K562 (cell line): ENCODE results near the gene SMG9. TPM values are rescaled to one million over a fixed set of nuclear protein-coding genes. Genes with fewer than 3 reads are reported as not detected.

ENCODE experiments used
- EZH2 ChIP-seq: IDR thresholded peaks from 2 replicates; pipeline ENCODE4 v1.6.1; 2012; ENCODE audit warnings: low read depth, mild to moderate bottlenecking, inconsistent platforms, low read length, borderline replicate concordance
- HMG20A ChIP-seq: fragments of 450-650 bp; formaldehyde crosslinking; conservative IDR thresholded peaks from 2 replicates; pipeline ENCODE4 v1.4.0; 2020; ENCODE audit warnings: mild to moderate bottlenecking, mixed read lengths
- KLF10 ChIP-seq: fragments of 250-450 bp; sonication (Bioruptor Pico); IDR thresholded peaks from 2 replicates; pipeline ENCODE4 v1.6.1; 2021; ENCODE audit warnings: matching md5 sums
- PPARD ChIP-seq: fragments of 250-450 bp; sonication (Bioruptor Pico); IDR thresholded peaks from 2 replicates; pipeline ENCODE4 v1.8.0; 2022; ENCODE audit warnings: inconsistent platforms, mild to moderate bottlenecking, moderate library complexity
- RERE ChIP-seq: sonication (generic); formaldehyde crosslinking; IDR thresholded peaks from 2 replicates; pipeline ENCODE4 v1.8.0; 2023; ENCODE audit warnings: missing genetic modification reagents, mild to moderate bottlenecking, borderline replicate concordance
- ZBTB2 ChIP-seq: fragments of 450-650 bp; IDR thresholded peaks from 2 replicates; pipeline ENCODE4 v1.6.1; 2016; ENCODE audit warnings: antibody characterized with exemption
- ZEB2 ChIP-seq: fragments of 450-650 bp; IDR thresholded peaks from 2 replicates; pipeline ENCODE4 v1.6.1; 2016
- ZNF347 ChIP-seq: fragments of 450-650 bp; formaldehyde crosslinking; IDR thresholded peaks from 2 replicates; pipeline ENCODE4 v1.4.0; 2020; ENCODE audit warnings: low read depth, mild to moderate bottlenecking, moderate library complexity
- ZNF436 ChIP-seq: fragments of 250-450, 450-650 bp; sonication (Bioruptor Pico); formaldehyde crosslinking; IDR thresholded peaks from 2 replicates; pipeline ENCODE4 v1.7.0; 2020; ENCODE audit warnings: mild to moderate bottlenecking
- polyA plus RNA-seq, 8 experiments: library from polyadenylated mRNA; depleted of rRNA in 4 of 8; stranded (reverse) in 5 of 8; unstranded in 3 of 8; fragments of >200 nt; fragmentation: Nextera tagmentation in 2 of 8; fragmentation: Illumina TruSeq in 1 of 8; extraction: Ambion mirVana in 2 of 8; extraction: Trizol in 1 of 8; gene quantifications; 2 replicates each; pipeline versions ENCODE4 v1.2.1 to v1.2.3, GENCODE V29; 2011 to 2014; ENCODE audit warnings: inconsistent platforms in 1 of 8, missing spikeins in 1 of 8
- total RNA-seq, 7 experiments: library from RNA; depleted of rRNA in 6 of 7; stranded (reverse); fragments of >200 nt in 6 of 7; fragmentation: Illumina TruSeq in 2 of 7; extraction: Trizol in 2 of 7; gene quantifications; 2 replicates each; pipeline versions ENCODE4 v1.2.1 to v1.2.3, GENCODE V29; 2011 to 2021; ENCODE audit warnings: low replicate concordance in 1 of 7
- TF ChIP-seq, protein P1 (sequence below): sonication (generic); IDR thresholded peaks from 2 replicates; pipeline ENCODE4 v1.6.1; 2016
- TF ChIP-seq, protein P2 (sequence below), 2 experiments: fragments of 450-650 bp; IDR thresholded peaks; 2 replicates each; pipeline ENCODE4 v1.6.1; 2018; ENCODE audit warnings: mild to moderate bottlenecking in 2 of 2, low read depth in 1 of 2; ENCODE audit not compliant: partially characterized antibody in 2 of 2
- TF ChIP-seq, protein P3 (sequence below): fragments of 250-450 bp; sonication (Bioruptor Pico); IDR thresholded peaks from 2 replicates; pipeline ENCODE4 v1.5.0; 2022; ENCODE audit warnings: mild to moderate bottlenecking

SMG9 gene
- total and polyA plus RNA-seq, 9 of the 15 experiments (the other 6 are each of a cell fraction or from before 2014, with no cell fraction given) = 1.7 to 79.7 (median 40.2) TPM

DNA sequence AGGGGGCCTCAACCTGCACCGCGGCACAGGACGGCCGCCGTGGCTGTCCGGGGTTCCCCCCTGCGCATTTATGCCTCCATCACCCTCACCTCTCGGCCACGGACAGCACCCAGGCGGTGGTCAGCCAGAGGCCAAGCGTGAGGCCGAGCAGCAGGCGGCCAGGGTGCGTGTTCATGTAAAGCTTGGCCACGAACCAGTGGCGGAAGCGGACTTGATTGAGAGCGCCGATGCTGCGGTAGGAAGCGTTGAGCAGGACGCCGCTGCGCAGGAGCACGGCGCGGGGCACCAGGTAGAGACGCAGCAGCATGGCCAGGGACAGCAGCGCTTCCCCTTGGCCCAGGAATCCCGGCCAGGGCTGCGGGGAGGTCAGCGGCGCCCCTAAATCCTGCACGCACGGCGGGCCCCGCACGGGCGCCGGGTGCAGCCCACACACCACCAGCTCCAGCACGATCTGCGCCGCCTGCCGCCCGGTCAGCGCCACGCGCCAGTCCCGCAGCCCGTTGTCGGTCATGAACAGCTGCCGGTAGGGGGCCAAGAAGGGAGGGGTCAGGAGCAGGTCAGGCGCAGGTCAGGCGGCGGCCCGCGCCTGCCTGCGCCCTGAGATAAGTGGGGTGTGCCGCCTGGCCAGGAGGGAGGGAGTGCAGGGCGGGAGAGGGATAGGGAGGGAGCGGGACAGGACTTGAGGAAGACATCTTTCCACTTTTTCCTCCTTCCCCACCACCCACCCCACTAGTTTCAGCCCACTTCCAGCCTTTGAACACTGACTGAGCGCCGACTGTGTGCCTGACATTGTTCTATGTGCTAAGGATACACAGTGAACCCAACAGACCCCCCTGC, 19.6 kb upstream of the SMG9 start (continued):
- TF ChIP-seq, protein P1, sequence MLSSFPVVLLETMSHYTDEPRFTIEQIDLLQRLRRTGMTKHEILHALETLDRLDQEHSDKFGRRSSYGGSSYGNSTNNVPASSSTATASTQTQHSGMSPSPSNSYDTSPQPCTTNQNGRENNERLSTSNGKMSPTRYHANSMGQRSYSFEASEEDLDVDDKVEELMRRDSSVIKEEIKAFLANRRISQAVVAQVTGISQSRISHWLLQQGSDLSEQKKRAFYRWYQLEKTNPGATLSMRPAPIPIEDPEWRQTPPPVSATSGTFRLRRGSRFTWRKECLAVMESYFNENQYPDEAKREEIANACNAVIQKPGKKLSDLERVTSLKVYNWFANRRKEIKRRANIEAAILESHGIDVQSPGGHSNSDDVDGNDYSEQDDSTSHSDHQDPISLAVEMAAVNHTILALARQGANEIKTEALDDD = no peak
- TF ChIP-seq EZH2 (no peak), ZNF347 (CRISPR knock-in tag) (no peak), PPARD (CRISPR knock-in tag) (no peak), HMG20A (CRISPR knock-in tag) (no peak), ZBTB2 (no peak; the same call in 1 of the 2 replicates), KLF10 (CRISPR knock-in tag) (no peak), RERE (CRISPR knock-in tag) (peak; percentile 96; the same call in 1 of the 2 replicates), ZEB2 (peak; percentile 73), ZNF436 (CRISPR knock-in tag) (no peak)
- TF ChIP-seq, protein P2, sequence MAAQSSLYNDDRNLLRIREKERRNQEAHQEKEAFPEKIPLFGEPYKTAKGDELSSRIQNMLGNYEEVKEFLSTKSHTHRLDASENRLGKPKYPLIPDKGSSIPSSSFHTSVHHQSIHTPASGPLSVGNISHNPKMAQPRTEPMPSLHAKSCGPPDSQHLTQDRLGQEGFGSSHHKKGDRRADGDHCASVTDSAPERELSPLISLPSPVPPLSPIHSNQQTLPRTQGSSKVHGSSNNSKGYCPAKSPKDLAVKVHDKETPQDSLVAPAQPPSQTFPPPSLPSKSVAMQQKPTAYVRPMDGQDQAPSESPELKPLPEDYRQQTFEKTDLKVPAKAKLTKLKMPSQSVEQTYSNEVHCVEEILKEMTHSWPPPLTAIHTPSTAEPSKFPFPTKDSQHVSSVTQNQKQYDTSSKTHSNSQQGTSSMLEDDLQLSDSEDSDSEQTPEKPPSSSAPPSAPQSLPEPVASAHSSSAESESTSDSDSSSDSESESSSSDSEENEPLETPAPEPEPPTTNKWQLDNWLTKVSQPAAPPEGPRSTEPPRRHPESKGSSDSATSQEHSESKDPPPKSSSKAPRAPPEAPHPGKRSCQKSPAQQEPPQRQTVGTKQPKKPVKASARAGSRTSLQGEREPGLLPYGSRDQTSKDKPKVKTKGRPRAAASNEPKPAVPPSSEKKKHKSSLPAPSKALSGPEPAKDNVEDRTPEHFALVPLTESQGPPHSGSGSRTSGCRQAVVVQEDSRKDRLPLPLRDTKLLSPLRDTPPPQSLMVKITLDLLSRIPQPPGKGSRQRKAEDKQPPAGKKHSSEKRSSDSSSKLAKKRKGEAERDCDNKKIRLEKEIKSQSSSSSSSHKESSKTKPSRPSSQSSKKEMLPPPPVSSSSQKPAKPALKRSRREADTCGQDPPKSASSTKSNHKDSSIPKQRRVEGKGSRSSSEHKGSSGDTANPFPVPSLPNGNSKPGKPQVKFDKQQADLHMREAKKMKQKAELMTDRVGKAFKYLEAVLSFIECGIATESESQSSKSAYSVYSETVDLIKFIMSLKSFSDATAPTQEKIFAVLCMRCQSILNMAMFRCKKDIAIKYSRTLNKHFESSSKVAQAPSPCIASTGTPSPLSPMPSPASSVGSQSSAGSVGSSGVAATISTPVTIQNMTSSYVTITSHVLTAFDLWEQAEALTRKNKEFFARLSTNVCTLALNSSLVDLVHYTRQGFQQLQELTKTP (IDR thresholded peaks at IDR 0.05; ENCODE audit: low read depth in 1 of 2, partially characterized antibody in 2 of 2) = peak in 1 of 2 experiments; percentile 78
- TF ChIP-seq, protein P3, sequence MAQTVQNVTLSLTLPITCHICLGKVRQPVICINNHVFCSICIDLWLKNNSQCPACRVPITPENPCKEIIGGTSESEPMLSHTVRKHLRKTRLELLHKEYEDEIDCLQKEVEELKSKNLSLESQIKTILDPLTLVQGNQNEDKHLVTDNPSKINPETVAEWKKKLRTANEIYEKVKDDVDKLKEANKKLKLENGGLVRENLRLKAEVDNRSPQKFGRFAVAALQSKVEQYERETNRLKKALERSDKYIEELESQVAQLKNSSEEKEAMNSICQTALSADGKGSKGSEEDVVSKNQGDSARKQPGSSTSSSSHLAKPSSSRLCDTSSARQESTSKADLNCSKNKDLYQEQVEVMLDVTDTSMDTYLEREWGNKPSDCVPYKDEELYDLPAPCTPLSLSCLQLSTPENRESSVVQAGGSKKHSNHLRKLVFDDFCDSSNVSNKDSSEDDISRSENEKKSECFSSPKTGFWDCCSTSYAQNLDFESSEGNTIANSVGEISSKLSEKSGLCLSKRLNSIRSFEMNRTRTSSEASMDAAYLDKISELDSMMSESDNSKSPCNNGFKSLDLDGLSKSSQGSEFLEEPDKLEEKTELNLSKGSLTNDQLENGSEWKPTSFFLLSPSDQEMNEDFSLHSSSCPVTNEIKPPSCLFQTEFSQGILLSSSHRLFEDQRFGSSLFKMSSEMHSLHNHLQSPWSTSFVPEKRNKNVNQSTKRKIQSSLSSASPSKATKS (CRISPR knock-in tag) = no peak
